ENCODE results near the gene NUMA1.

DNA sequence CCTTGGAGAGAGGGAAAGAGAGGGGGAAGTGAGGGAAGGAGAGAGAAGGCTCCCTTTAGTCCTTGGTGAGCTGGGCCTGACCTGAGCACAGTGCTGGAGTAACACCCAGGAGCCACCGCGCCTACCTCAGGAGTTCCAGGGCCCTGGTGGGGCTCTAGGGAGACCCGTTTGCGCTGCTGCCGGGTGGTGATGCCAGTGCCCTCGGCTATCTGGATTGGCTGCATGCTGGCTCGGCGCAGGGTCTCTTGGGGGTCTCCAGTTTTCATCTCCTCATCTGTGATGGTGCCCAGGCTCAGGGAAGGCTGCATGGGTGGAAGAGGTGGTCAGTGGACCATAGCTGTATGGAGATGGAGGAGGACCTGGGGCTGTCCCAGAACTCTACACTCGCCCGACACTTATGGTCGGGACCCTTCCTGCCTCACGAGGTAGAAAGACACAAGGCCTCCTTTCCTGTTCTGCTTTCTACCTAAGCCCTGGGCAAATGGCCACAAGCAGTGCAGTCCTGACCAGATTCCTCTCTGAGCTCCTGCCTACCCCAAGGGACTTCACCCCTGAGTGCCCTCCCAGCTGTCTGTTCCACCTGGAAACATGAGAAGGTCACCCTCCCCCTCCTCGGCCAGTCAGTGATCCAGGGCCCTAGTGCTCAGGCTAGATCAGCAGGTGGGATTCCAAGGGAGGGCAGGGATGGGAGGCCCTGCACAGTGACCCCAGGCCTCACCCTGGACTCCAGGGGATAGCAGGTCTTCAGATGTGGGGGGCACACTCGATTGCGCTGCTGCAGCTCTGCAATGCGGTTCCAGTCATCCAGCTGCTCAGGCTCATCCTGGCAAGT, 75.6 kb downstream of the NUMA1 start:
- TF ChIP-seq, protein P1, sequence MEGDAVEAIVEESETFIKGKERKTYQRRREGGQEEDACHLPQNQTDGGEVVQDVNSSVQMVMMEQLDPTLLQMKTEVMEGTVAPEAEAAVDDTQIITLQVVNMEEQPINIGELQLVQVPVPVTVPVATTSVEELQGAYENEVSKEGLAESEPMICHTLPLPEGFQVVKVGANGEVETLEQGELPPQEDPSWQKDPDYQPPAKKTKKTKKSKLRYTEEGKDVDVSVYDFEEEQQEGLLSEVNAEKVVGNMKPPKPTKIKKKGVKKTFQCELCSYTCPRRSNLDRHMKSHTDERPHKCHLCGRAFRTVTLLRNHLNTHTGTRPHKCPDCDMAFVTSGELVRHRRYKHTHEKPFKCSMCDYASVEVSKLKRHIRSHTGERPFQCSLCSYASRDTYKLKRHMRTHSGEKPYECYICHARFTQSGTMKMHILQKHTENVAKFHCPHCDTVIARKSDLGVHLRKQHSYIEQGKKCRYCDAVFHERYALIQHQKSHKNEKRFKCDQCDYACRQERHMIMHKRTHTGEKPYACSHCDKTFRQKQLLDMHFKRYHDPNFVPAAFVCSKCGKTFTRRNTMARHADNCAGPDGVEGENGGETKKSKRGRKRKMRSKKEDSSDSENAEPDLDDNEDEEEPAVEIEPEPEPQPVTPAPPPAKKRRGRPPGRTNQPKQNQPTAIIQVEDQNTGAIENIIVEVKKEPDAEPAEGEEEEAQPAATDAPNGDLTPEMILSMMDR (conservative IDR thresholded peaks at IDR 0.05; ENCODE audit: low read length): no peak
- no peak for TF ChIP-seq EZH2phosphoT487 (IDR thresholded peaks at IDR 0.05; ENCODE audit: borderline replicate concordance)

Data from Loucy (cell line).